K562 (cell line): ENCODE data around the gene TMEM43. TPM values are rescaled to one million over a fixed set of nuclear protein-coding genes. Genes with fewer than 3 reads are reported as not detected.

Experiments
- ATAC-seq: fragments of 200-7000 bp; cut with Tn5 transposase; 3 replicates; pipeline ENCODE4 v1.9.1; 2020; ENCODE audit warnings: moderate library complexity
- BruUV-seq: library from RNA; stranded (reverse); fragments of 400-500 nt; replicated peaks from 2 replicates; lab custom pipeline; 2021; lab: Mats Ljungman, UMichigan
- CTCF ChIA-PET: fragments of 300-600 bp; formaldehyde crosslinking; extraction: SDS; loops from one replicate; lab custom pipeline; 2021; ENCODE audit warnings: low intra/inter-chr PET ratio; lab: Yijun Ruan, JAX
- POLR2A ChIA-PET: fragments of 300-600, 350-650 bp; sonication (Branson Sonifier 250); formaldehyde crosslinking; extraction: SDS; loops from one replicate; lab custom pipeline; 2021; ENCODE audit warnings: antibody characterized with exemption, inconsistent platforms; lab: Yijun Ruan, JAX
- DNase-seq, 4 experiments: peaks; one replicate each; pipeline versions ENCODE4 v3.0.0 to v3.0.0-alpha.2; 2011 to 2018; ENCODE audit warnings: low spot score in 3 of 4, mixed read lengths in 3 of 4; ENCODE audit errors: extremely low read depth in 1 of 4
- FAIRE-seq: peaks from 2 replicates; lab custom pipeline; 2011; peaks lifted over from hg19 to GRCh38; lab: Jason Lieb, UNC
- H2AFZ ChIP-seq: 2 replicates; pipeline ENCODE4 v1.6.0; 2011; ENCODE audit warnings: low read depth, low read length, control low read depth, inconsistent platforms
- H3K27ac ChIP-seq: fragments of 200-600 bp; 3 replicates; pipeline ENCODE4 v1.8.0; 2011; ENCODE audit warnings: low read depth, mild to moderate bottlenecking, control low read depth, inconsistent platforms, low read length, moderate library complexity, mixed read lengths; ENCODE audit errors: extremely low read depth
- H3K27me3 ChIP-seq, 2 experiments: fragments of 300-600 bp in 1 of 2; 2 replicates in 1 of 2; 3 replicates in 1 of 2; pipeline versions ENCODE4 v1.6.0 to v1.8.0; 2011; ENCODE audit warnings: inconsistent platforms in 2 of 2, low read length in 2 of 2, mild to moderate bottlenecking in 1 of 2, mixed read lengths in 1 of 2, moderate library complexity in 1 of 2; ENCODE audit not compliant: control insufficient read depth in 2 of 2, insufficient read depth in 2 of 2
- H3K36me3 ChIP-seq: fragments of 300-600 bp; 3 replicates; pipeline ENCODE4 v1.8.0; 2011; ENCODE audit warnings: mild to moderate bottlenecking, low read length, inconsistent platforms; ENCODE audit not compliant: control insufficient read depth, insufficient read depth
- H3K4me1 ChIP-seq, 2 experiments: fragments of 200-600 bp in 1 of 2; replicated peaks in 1 of 2; 2 replicates in 1 of 2; 3 replicates in 1 of 2; pipeline versions ENCODE4 v1.5.1 to v1.8.0; 2011; ENCODE audit warnings: inconsistent platforms in 2 of 2, low read length in 2 of 2, mild to moderate bottlenecking in 1 of 2, mixed read lengths in 1 of 2, moderate library complexity in 1 of 2; ENCODE audit not compliant: control insufficient read depth in 2 of 2, insufficient read depth in 2 of 2
- H3K4me2 ChIP-seq: 2 replicates; pipeline ENCODE4 v1.6.1; 2011; ENCODE audit warnings: low read length, control low read depth, inconsistent platforms, mixed read lengths; ENCODE audit not compliant: insufficient read depth
- H3K4me3 ChIP-seq: fragments of 200-600 bp; sonication (generic), shearing (Covaris generic); 2 replicates; pipeline ENCODE4 v1.5.1; 2016; ENCODE audit warnings: control low read depth, inconsistent platforms
- H3K79me2 ChIP-seq: fragments of 200-600 bp; 3 replicates; pipeline ENCODE4 v1.8.0; 2011; ENCODE audit warnings: low read length, inconsistent platforms; ENCODE audit not compliant: control insufficient read depth, insufficient read depth
- H3K9ac ChIP-seq, 2 experiments: 2 replicates each; pipeline versions ENCODE4 v1.6.0 to v1.6.1; 2011; ENCODE audit warnings: low read depth in 2 of 2, low read length in 2 of 2, control low read depth in 1 of 2, inconsistent platforms in 1 of 2, mild to moderate bottlenecking in 1 of 2, mixed read lengths in 1 of 2; ENCODE audit not compliant: insufficient read depth in 1 of 2
- H3K9me1 ChIP-seq: one replicate; pipeline ENCODE4 v1.6.0; 2011; ENCODE audit warnings: inconsistent platforms, mild to moderate bottlenecking, low read length, moderate library complexity; ENCODE audit not compliant: control insufficient read depth, insufficient read depth
- H3K9me3 ChIP-seq: replicated peaks from 2 replicates; pipeline ENCODE4 v1.5.1; 2011; ENCODE audit warnings: low read depth, low read length, inconsistent platforms; ENCODE audit not compliant: control insufficient read depth, insufficient read depth
- H4K20me1 ChIP-seq: replicated peaks from 2 replicates; pipeline ENCODE4 v1.6.1; 2011; ENCODE audit warnings: low read length, inconsistent platforms, mixed read lengths; ENCODE audit not compliant: control insufficient read depth, insufficient read depth
- ARNT ChIP-seq, 2 experiments: fragments of 450-650 bp; IDR thresholded peaks; 2 replicates each; pipeline ENCODE4 v1.6.1; 2016; ENCODE audit warnings: mild to moderate bottlenecking in 1 of 2
- HDGF ChIP-seq: fragments of 450-650 bp; IDR thresholded peaks from 2 replicates; pipeline ENCODE4 v1.6.1; 2016
- HEY1 ChIP-seq: fragments of 250-450 bp; sonication (Bioruptor Pico); IDR thresholded peaks from 2 replicates; pipeline ENCODE4 v1.5.0; 2020; ENCODE audit warnings: mild to moderate bottlenecking, moderate library complexity, borderline replicate concordance
- KHSRP ChIP-seq: fragments of 450-650 bp; IDR thresholded peaks from 2 replicates; pipeline ENCODE4 v1.6.1; 2017
- NBN ChIP-seq: fragments of 450-650 bp; IDR thresholded peaks from 2 replicates; pipeline ENCODE4 v1.6.1; 2016; ENCODE audit warnings: low read depth, mild to moderate bottlenecking
- NFE2 ChIP-seq: IDR thresholded peaks from 2 replicates; pipeline ENCODE4 v1.6.1; 2014; ENCODE audit warnings: antibody characterized with exemption, low read depth
- PHB2 ChIP-seq: fragments of 450-650 bp; IDR thresholded peaks from 2 replicates; pipeline ENCODE4 v1.6.1; 2017; ENCODE audit warnings: low read depth
- TEAD2 ChIP-seq: fragments of 450-650 bp; IDR thresholded peaks from 2 replicates; pipeline ENCODE4 v1.6.1; 2016; ENCODE audit warnings: missing genetic modification characterization, control low read depth, missing compliant biosample characterization
- ZNF12 ChIP-seq: sonication (generic); formaldehyde crosslinking; IDR thresholded peaks from 2 replicates; pipeline ENCODE4 v1.4.0; 2020; ENCODE audit warnings: mild to moderate bottlenecking, missing genetic modification reagents
- ZNF175 ChIP-seq: fragments of 200-800 bp; sonication (Bioruptor generic); IDR thresholded peaks from 2 replicates; pipeline ENCODE4 v1.6.1; 2016; ENCODE audit warnings: low read depth, mild to moderate bottlenecking, missing genetic modification characterization, missing compliant biosample characterization
- WGBS: fragments of 100-300 bp; shearing (Covaris generic); methylation state at CpG from one replicate; pipeline ENCODE4 v1.1.6; 2016; ENCODE audit warnings: low coverage, mixed read lengths; ENCODE audit not compliant: insufficient coverage; ENCODE audit errors: missing lambda C conversion rate; 5-methylcytosine and 5-hydroxymethylcytosine counted together
- in situ Hi-C: fragments of 300-500 bp; cut with MboI; formaldehyde crosslinking; loops from 4 replicates; pipeline ENCODE4 v1.15.0; 2018; ENCODE audit warnings: inconsistent platforms, mixed read lengths
- intact Hi-C: fragments of 100-400 bp; cut with micrococcal nuclease; formaldehyde crosslinking; loops from 2 replicates; pipeline ENCODE4 v1.14.2; 2022
- polyA plus RNA-seq, 8 experiments: library from polyadenylated mRNA; depleted of rRNA in 4 of 8; stranded (reverse) in 5 of 8; unstranded in 3 of 8; fragments of >200 nt; fragmentation: Nextera tagmentation in 2 of 8; fragmentation: Illumina TruSeq in 1 of 8; extraction: Ambion mirVana in 2 of 8; extraction: Trizol in 1 of 8; gene quantifications; 2 replicates each; pipeline versions ENCODE4 v1.2.1 to v1.2.3, GENCODE V29; 2011 to 2014; ENCODE audit warnings: inconsistent platforms in 1 of 8, missing spikeins in 1 of 8
- total RNA-seq, 7 experiments: library from RNA; depleted of rRNA in 6 of 7; stranded (reverse); fragments of >200 nt in 6 of 7; fragmentation: Illumina TruSeq in 2 of 7; extraction: Trizol in 2 of 7; gene quantifications; 2 replicates each; pipeline versions ENCODE4 v1.2.1 to v1.2.3, GENCODE V29; 2011 to 2021; ENCODE audit warnings: low replicate concordance in 1 of 7
- TF ChIP-seq, protein P1 (sequence below): sonication (generic); formaldehyde crosslinking; IDR thresholded peaks from 2 replicates; pipeline ENCODE4 v1.8.0; 2023; ENCODE audit warnings: mild to moderate bottlenecking, missing genetic modification reagents
- TF ChIP-seq, protein P2 (sequence below), 2 experiments: fragments of 450-650 bp; IDR thresholded peaks; 2 replicates each; pipeline ENCODE4 v1.6.1; 2016; ENCODE audit warnings: mild to moderate bottlenecking in 2 of 2, borderline replicate concordance in 1 of 2, low read depth in 1 of 2, moderate library complexity in 1 of 2
- TF ChIP-seq, protein P3 (sequence below): sonication (generic); formaldehyde crosslinking; IDR thresholded peaks from 2 replicates; pipeline ENCODE4 v1.8.1; 2022; ENCODE audit warnings: missing genetic modification reagents

TMEM43 gene
- total and polyA plus RNA-seq, 9 of the 15 experiments (the other 6 are each of a cell fraction or from before 2014, with no cell fraction given): 16.7 to 46.1 (median 35.7) TPM

DNA sequence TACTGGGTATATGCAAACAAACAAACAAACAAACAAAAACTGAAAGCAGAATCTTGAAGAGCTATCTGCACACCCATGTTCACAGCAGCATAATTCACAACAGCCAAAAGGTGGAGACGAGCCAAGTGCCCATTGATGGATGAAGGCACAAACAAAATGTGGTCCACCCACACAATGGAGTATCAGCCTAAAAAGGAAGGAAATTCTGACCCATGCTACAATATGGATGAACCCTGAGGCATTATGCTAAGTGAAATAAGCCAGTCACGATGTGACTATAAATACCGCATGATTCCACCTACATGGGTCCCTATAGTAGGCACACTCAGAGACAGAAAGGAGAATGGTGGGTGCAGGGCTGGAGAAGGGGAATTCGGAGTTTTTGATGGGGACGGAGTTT lies 29.4 kb downstream of the TMEM43 start:
- Histone ChIP-seq H2AFZ (no peak overlapping the region), H3K79me2 (no peaks in the 10 kb centered on the region), H3K36me3 (peaks cover 79% of the 10 kb centered on the region), H3K4me1 (no peaks in the 10 kb centered on the region; a peak in 1 of 5 replicates), H3K9ac (no peak overlapping the region), H4K20me1 (no peaks in the 10 kb centered on the region; the same call in 1 of the 2 replicates), H3K4me3 (no peak overlapping the region), H3K4me2 (no peak overlapping the region), H3K27ac (no peak overlapping the region), H3K27me3 (no peaks in the 10 kb centered on the region), H3K9me3 (no peaks in the 10 kb centered on the region), H3K9me1 (no peaks in the 10 kb centered on the region)
- ChIA-PET POLR2A (interaction anchor here (1.1 to 3.6 kb wide), 2 partner anchors 9 to 23 kb away, joined by 3 to 18 read pairs; no protein-coding TSS in a partner anchor), CTCF (no interaction called here)
- no peak for ATAC-seq
- no peak for FAIRE-seq
- intact Hi-C loops (no loop called here), in situ Hi-C loops (no loop called here)
- no peak for DNase-seq
- BruUV-seq: no TSS peak
- WGBS: 95% methylated on average over 5 of the region's 5 CpGs
- TF ChIP-seq, protein P1, sequence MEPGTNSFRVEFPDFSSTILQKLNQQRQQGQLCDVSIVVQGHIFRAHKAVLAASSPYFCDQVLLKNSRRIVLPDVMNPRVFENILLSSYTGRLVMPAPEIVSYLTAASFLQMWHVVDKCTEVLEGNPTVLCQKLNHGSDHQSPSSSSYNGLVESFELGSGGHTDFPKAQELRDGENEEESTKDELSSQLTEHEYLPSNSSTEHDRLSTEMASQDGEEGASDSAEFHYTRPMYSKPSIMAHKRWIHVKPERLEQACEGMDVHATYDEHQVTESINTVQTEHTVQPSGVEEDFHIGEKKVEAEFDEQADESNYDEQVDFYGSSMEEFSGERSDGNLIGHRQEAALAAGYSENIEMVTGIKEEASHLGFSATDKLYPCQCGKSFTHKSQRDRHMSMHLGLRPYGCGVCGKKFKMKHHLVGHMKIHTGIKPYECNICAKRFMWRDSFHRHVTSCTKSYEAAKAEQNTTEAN (CRISPR knock-in tag): no peak
- TF ChIP-seq ZNF12 (CRISPR knock-in tag): no peak
- no peak for TF ChIP-seq ZNF175 (CRISPR knock-in tag)
- TF ChIP-seq KHSRP: no peak
- TF ChIP-seq, protein P2, sequence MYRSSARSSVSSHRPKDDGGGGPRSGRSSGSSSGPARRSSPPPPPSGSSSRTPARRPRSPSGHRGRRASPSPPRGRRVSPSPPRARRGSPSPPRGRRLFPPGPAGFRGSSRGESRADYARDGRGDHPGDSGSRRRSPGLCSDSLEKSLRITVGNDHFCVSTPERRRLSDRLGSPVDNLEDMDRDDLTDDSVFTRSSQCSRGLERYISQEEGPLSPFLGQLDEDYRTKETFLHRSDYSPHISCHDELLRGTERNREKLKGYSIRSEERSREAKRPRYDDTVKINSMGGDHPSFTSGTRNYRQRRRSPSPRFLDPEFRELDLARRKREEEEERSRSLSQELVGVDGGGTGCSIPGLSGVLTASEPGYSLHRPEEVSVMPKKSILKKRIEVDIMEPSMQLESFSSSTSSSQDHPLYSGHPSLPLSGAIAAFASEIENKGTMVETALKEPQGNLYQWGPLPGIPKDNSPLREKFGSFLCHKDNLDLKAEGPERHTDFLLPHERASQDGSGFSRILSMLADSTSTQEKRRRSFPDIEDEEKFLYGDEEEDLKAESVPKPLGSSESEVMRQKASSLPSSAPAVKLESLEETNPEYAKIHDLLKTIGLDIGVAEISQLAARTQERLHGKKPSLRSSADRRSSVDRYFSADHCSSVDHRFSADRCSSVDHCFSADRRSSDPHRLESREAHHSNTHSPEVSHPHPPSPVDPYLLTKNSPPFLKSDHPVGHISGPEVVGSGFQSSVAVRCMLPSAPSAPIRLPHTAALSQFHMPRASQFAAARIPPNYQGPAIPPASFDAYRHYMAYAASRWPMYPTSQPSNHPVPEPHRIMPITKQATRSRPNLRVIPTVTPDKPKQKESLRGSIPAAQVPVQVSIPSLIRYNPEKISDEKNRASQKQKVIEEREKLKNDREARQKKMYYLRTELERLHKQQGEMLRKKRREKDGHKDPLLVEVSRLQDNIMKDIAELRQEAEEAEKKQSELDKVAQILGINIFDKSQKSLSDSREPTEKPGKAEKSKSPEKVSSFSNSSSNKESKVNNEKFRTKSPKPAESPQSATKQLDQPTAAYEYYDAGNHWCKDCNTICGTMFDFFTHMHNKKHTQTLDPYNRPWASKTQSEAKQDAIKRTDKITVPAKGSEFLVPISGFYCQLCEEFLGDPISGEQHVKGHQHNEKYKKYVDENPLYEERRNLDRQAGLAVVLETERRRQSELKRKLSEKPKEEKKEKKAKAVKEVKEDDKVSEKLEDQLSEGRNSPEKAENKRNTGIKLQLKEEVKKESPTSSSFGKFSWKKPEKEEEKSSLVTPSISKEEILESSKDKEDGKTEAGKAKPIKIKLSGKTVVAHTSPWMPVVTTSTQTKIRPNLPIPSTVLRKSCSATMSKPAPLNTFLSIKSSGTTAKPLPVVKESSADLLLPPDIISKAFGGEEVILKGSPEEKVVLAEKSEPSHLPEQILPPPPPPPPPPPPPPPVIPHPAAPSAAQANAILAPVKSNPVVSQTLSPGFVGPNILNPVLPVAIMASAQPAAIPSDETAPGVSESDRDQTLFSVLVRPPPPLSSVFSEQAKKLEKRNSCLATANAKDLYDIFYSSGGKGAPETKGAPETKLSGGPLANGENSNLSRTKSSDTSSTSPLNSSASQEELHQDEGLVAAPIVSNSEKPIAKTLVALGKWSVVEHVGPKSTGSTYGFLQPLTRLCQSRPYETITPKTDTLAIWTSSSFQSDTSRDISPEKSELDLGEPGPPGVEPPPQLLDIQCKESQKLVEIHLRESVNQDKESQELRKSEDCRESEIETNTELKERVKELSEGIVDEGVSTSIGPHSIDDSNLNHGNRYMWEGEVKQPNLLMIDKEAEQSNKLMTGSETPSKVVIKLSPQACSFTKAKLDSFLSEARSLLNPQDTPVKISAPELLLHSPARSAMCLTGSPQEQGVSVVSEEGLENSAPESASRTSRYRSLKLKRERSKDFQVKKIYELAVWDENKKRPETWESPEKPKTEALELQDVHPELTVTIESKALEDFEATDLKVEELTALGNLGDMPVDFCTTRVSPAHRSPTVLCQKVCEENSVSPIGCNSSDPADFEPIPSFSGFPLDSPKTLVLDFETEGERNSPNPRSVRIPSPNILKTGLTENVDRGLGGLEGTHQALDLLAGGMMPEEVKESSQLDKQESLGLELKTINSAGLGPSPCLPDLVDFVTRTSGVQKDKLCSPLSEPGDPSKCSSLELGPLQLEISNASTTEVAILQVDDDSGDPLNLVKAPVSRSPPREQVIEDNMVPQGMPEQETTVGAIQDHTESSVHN (IDR thresholded peaks at IDR 0.05; ENCODE audit: borderline replicate concordance in 1 of 2, low read depth in 1 of 2): no peak
- no peak for TF ChIP-seq PHB2
- no peak for TF ChIP-seq NFE2
- no peak for TF ChIP-seq ARNT (IDR thresholded peaks at IDR 0.05)
- TF ChIP-seq NBN: no peak
- no peak for TF ChIP-seq HEY1 (CRISPR knock-in tag)
- no peak for TF ChIP-seq HDGF
- TF ChIP-seq TEAD2 (tag): no peak
- TF ChIP-seq, protein P3, sequence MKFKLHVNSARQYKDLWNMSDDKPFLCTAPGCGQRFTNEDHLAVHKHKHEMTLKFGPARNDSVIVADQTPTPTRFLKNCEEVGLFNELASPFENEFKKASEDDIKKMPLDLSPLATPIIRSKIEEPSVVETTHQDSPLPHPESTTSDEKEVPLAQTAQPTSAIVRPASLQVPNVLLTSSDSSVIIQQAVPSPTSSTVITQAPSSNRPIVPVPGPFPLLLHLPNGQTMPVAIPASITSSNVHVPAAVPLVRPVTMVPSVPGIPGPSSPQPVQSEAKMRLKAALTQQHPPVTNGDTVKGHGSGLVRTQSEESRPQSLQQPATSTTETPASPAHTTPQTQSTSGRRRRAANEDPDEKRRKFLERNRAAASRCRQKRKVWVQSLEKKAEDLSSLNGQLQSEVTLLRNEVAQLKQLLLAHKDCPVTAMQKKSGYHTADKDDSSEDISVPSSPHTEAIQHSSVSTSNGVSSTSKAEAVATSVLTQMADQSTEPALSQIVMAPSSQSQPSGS: no peak
